Measurements from ENCODE around the gene TPK1. TPM values are rescaled to one million over a fixed set of nuclear protein-coding genes. Genes with fewer than 3 reads are reported as not detected.
"Not testable (repeated sequence)": the region's sequence is repeated elsewhere in the genome, so short reads cannot be mapped to it uniquely, and the experiment has no call there.

Gene TPK1
- total RNA-seq, 1 donor from 2014 or later: 14.5 TPM

DNA sequence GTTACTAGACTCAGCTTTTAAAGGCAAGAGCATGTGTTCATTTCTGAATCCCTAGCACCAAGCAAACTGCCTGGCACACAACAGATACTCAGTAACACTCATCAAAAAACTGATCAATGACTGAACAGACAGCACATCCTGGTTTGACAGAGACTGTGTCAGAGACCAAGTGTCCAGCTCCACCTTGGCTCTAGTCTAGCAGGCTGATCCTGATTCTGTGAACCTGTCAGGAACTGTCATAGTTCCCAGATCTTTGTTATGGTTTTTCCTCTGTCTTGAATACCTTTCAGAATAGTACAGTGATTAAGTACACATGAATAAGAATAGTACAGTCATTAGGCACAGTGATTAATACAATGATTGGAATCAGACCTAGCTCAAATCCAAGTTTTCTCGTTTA is 53.0 kb downstream of the TPK1 start:
- H3K9me3 Mint-ChIP-seq: no peaks in the 10 kb centered on the region
- peaks cover 5% of the 10 kb centered on the region for H3F3A ChIP-seq (ENCODE audit: low read depth)
- no peaks in the 10 kb centered on the region for H3K79me2 ChIP-seq (ENCODE audit: low read depth)
- H3K4me1 ChIP-seq: no peaks in the 10 kb centered on the region
- H3K36me3 ChIP-seq: no peaks in the 10 kb centered on the region
- no peak overlapping the region for H3K9ac ChIP-seq
- H3K4me3 ChIP-seq: no peak overlapping the region
- no peak overlapping the region for H2AFZ ChIP-seq (replicated peaks)
- H3K4me3 Mint-ChIP-seq: no peak overlapping the region
- TF ChIP-seq EZH2phosphoT487 (IDR thresholded peaks at IDR 0.05) (no peak), EZH2 (IDR thresholded peaks at IDR 0.05) (no peak)
- TF ChIP-seq, protein P1, sequence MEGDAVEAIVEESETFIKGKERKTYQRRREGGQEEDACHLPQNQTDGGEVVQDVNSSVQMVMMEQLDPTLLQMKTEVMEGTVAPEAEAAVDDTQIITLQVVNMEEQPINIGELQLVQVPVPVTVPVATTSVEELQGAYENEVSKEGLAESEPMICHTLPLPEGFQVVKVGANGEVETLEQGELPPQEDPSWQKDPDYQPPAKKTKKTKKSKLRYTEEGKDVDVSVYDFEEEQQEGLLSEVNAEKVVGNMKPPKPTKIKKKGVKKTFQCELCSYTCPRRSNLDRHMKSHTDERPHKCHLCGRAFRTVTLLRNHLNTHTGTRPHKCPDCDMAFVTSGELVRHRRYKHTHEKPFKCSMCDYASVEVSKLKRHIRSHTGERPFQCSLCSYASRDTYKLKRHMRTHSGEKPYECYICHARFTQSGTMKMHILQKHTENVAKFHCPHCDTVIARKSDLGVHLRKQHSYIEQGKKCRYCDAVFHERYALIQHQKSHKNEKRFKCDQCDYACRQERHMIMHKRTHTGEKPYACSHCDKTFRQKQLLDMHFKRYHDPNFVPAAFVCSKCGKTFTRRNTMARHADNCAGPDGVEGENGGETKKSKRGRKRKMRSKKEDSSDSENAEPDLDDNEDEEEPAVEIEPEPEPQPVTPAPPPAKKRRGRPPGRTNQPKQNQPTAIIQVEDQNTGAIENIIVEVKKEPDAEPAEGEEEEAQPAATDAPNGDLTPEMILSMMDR (IDR thresholded peaks at IDR 0.05): no peak
- no peaks in the 10 kb centered on the region for H3K27me3 Mint-ChIP-seq (ENCODE audit: insufficient read depth, low read depth)
- DNase-seq (ENCODE audit: low spot score): no peak
- no peaks in the 10 kb centered on the region for H3K4me1 Mint-ChIP-seq
- no peaks in the 10 kb centered on the region for H4K20me1 ChIP-seq (ENCODE audit: low read depth)
- no peak overlapping the region for H3K4me2 ChIP-seq
- H3K27ac ChIP-seq: no peak overlapping the region
- no peaks in the 10 kb centered on the region for H3K27me3 ChIP-seq
- H3K27ac Mint-ChIP-seq: no peak overlapping the region
- no peaks in the 10 kb centered on the region for H3K36me3 Mint-ChIP-seq
- no peaks in the 10 kb centered on the region for H3K9me3 ChIP-seq (ENCODE audit: low read depth)

DNA sequence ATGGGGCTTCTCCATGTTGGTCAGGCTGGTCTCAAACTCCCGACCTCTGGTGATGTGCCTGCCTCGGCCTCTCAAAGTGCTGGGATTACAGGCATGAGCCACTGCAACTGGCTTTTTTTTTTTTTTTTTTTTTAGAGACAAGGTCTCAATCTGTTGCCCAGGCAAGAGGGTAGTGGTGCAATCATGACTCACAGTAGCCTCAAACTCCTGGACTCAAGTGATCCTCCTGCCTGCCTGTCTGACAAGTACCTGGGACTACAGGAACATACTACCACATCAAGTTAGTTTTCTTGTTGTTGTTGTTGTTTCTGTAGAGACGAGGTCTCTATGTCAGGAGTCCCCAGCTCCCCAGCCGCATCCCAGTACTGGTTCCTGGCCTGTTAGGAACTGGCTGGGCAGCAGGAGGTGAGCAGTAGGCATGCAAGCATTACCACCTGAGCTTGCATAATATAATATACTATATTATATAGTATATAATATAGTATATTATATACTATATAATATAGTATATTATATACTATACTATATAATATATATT is 55.7 kb downstream of the TPK1 start:
- no peaks in the 10 kb centered on the region for H4K20me1 ChIP-seq (ENCODE audit: low read depth)
- peaks cover 3% of the 10 kb centered on the region for H3K9me3 Mint-ChIP-seq
- no peak overlapping the region for H3K4me3 ChIP-seq
- peaks cover 5% of the 10 kb centered on the region for H3F3A ChIP-seq (ENCODE audit: low read depth)
- H3K4me1 ChIP-seq: no peaks in the 10 kb centered on the region
- no peaks in the 10 kb centered on the region for H3K36me3 Mint-ChIP-seq
- H3K27me3 ChIP-seq: no peaks in the 10 kb centered on the region
- H3K4me1 Mint-ChIP-seq: no peaks in the 10 kb centered on the region
- H3K27me3 Mint-ChIP-seq (ENCODE audit: insufficient read depth, low read depth): no peaks in the 10 kb centered on the region
- no peak for DNase-seq (ENCODE audit: low spot score)
- no peaks in the 10 kb centered on the region for H3K36me3 ChIP-seq
- no peak overlapping the region for H3K4me3 Mint-ChIP-seq
- no peak overlapping the region for H3K27ac ChIP-seq
- H2AFZ ChIP-seq (replicated peaks): no peak overlapping the region
- no peaks in the 10 kb centered on the region for H3K9me3 ChIP-seq (ENCODE audit: low read depth)
- no peak overlapping the region for H3K9ac ChIP-seq
- no peaks in the 10 kb centered on the region for H3K79me2 ChIP-seq (ENCODE audit: low read depth)
- TF ChIP-seq EZH2 (IDR thresholded peaks at IDR 0.05): no peak
- no peak for TF ChIP-seq EZH2phosphoT487 (IDR thresholded peaks at IDR 0.05)
- TF ChIP-seq, protein P1 (IDR thresholded peaks at IDR 0.05): no peak
- H3K4me2 ChIP-seq: no peak overlapping the region
- H3K27ac Mint-ChIP-seq: no peak overlapping the region

DNA sequence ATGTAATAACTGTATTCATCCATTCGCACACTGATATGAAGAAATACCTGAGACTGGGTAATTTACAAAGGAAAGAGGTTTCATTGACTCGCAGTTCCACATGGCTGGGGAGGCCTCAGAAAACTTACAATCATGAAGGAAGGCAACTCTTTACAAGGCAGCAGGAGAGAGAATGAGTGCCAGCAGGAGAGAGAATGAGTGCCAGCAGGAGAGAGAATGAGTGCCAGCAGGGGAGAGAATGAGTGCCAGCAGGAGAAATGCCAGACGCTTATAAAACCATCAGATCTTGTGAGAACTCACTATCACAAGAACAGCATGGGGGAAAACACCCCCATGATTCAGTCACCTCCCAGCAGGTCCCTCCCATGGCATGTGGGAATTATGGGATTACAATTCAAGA is 58.0 kb downstream of the TPK1 start:
- H3K4me1 ChIP-seq; H3K27ac ChIP-seq; H3K9me3 Mint-ChIP-seq; DNase-seq (ENCODE audit: low spot score); H3K4me3 Mint-ChIP-seq; H3K4me2 ChIP-seq; H2AFZ ChIP-seq (replicated peaks); H4K20me1 ChIP-seq (ENCODE audit: low read depth); H3K9me3 ChIP-seq (ENCODE audit: low read depth); H3K79me2 ChIP-seq (ENCODE audit: low read depth); H3K4me1 Mint-ChIP-seq; H3K36me3 Mint-ChIP-seq; H3K4me3 ChIP-seq; H3K27me3 Mint-ChIP-seq (ENCODE audit: insufficient read depth, low read depth); H3K36me3 ChIP-seq; H3K9ac ChIP-seq; H3K27me3 ChIP-seq; H3F3A ChIP-seq (ENCODE audit: low read depth): not testable (repeated sequence)
- H3K27ac Mint-ChIP-seq: peak overlapping the region; percentile 51

DNA sequence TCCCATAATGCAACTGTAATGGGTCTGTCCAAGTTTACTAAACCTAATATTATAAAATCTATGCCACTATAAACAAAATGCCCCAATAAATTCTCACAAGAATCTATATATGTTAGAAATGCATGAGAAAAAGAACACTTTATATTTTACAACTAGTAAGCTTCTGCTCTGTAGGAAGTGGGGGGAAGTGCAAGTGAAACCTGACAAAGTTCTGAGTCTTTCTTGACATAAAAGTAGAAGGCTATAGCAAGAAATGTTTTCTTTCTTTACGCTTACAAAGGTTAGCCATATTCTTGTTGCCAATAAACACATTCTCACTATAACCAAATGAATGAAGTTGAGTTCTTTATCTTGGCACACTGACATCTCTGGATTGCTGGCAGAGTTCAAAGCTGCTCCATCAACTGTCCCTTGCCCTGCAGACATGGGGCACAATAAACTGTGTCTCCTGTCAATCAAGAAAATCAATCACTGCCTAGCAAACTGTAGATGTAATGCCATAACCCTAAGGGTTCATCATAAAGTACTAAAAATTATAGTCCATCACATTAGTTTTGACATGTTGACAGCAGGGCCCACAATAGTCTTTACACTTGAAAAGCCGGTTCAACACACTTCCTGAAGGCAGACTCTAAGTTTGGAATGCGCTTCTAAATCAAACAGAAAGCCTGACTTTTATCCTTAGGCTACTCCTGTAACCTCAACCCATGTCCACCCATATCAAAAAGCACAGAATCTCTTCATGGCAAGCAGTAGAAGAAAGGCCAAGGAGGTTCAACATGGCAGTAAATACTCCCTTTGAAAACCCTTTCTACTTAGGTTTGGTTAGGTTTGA is 58.6 kb downstream of the TPK1 start:
- H3K27ac ChIP-seq: no peak overlapping the region
- H3K9me3 ChIP-seq (ENCODE audit: low read depth): no peaks in the 10 kb centered on the region
- no peak for DNase-seq (ENCODE audit: low spot score)
- peaks cover 5% of the 10 kb centered on the region for H3F3A ChIP-seq (ENCODE audit: low read depth)
- H3K36me3 Mint-ChIP-seq: no peaks in the 10 kb centered on the region
- H3K79me2 ChIP-seq (ENCODE audit: low read depth): no peaks in the 10 kb centered on the region
- no peaks in the 10 kb centered on the region for H3K4me1 ChIP-seq
- no peak overlapping the region for H3K9ac ChIP-seq
- no peak overlapping the region for H3K4me3 ChIP-seq
- TF ChIP-seq EZH2phosphoT487 (IDR thresholded peaks at IDR 0.05): no peak
- TF ChIP-seq, protein P1 (IDR thresholded peaks at IDR 0.05): no peak
- TF ChIP-seq EZH2 (IDR thresholded peaks at IDR 0.05): no peak
- no peaks in the 10 kb centered on the region for H3K36me3 ChIP-seq
- H3K27me3 ChIP-seq: no peaks in the 10 kb centered on the region
- peaks cover 3% of the 10 kb centered on the region for H3K9me3 Mint-ChIP-seq
- no peak overlapping the region for H3K4me2 ChIP-seq
- H3K4me1 Mint-ChIP-seq: no peaks in the 10 kb centered on the region
- H3K27me3 Mint-ChIP-seq (ENCODE audit: insufficient read depth, low read depth): no peaks in the 10 kb centered on the region
- no peak overlapping the region for H3K27ac Mint-ChIP-seq
- H3K4me3 Mint-ChIP-seq: no peak overlapping the region
- no peak overlapping the region for H2AFZ ChIP-seq (replicated peaks)
- no peaks in the 10 kb centered on the region for H4K20me1 ChIP-seq (ENCODE audit: low read depth)

Measured in neural progenitor cell (in vitro differentiated cells).